Muscle of arm (tissue), 12 donors: Measurements from ENCODE around the gene FAM131A. TPM values are rescaled to one million over a fixed set of nuclear protein-coding genes. Genes with fewer than 3 reads are reported as not detected.

ENCODE experiments used
- DNase-seq: peaks from one replicate; pipeline ENCODE4 v3.0.0-alpha.2; 2013
- polyA plus RNA-seq, 12 donors: library from polyadenylated mRNA; unstranded; fragments of 120-200 nt; gene quantifications; one replicate each; pipeline ENCODE4 v1.2.1, GENCODE V29; 2013; ENCODE audit not compliant: insufficient read length in 12 of 12

FAM131A gene
- polyA plus RNA-seq, 12 donors, result 9.3 to 12.9 (median 10.5) TPM; not detected in 1

GRCh38 chr3:184355261-184356040, 18.1 kb downstream of the FAM131A start:
- DNase-seq, result no peak

GRCh38 chr3:184357248-184358123, 20.1 kb downstream of the FAM131A start:
- no peak for DNase-seq

- DNase-seq, result no peak
Observed at GRCh38 chr3:184358124-184358767, 20.8 kb downstream of the FAM131A start.

GRCh38 chr3:184358921-184359350, 21.5 kb downstream of the FAM131A start:
- no peak for DNase-seq

- no peak for DNase-seq
Observed at GRCh38 chr3:184359610-184360009, 22.2 kb downstream of the FAM131A start.

- no peak for DNase-seq
Observed at GRCh38 chr3:184360070-184360928, 22.9 kb downstream of the FAM131A start.

- no peak for DNase-seq
Observed at GRCh38 chr3:184360929-184361531, 23.6 kb downstream of the FAM131A start.

- DNase-seq, result no peak
Observed at GRCh38 chr3:184361532-184361931, 24.1 kb downstream of the FAM131A start, which contains the start of the genes CLCN2 and POLR2H. Gene CLCN2, minus strand, starts transcription at chr3:184361605. Its CDS starts 126 bp downstream, at chr3:184361479. Gene POLR2H, plus strand, starts transcription at chr3:184361710. Its CDS starts 1,783 bp downstream, at chr3:184363493.

- no peak for DNase-seq
Observed at GRCh38 chr3:184361932-184362667, 24.7 kb downstream of the FAM131A start.

GRCh38 chr3:184362668-184363546, 25.5 kb downstream of the FAM131A start:
- DNase-seq, result peak; percentile 97

GRCh38 chr3:184366619-184367289, 29.4 kb downstream of the FAM131A start:
- no peak for DNase-seq

GRCh38 chr3:184368116-184368515, 30.7 kb downstream of the FAM131A start:
- DNase-seq, result no peak

GRCh38 chr3:184368586-184369183, 31.3 kb downstream of the FAM131A start:
- DNase-seq, result no peak

GRCh38 chr3:184371570-184372018, 34.2 kb downstream of the FAM131A start:
- DNase-seq, result peak; percentile 89

- no peak for DNase-seq
Observed at GRCh38 chr3:184372296-184372821, 35.0 kb downstream of the FAM131A start.

GRCh38 chr3:184372911-184373310, 35.5 kb downstream of the FAM131A start:
- DNase-seq, result no peak

- DNase-seq, result no peak
Observed at GRCh38 chr3:184373422-184373821, 36.0 kb downstream of the FAM131A start.
